Duodenal mucosa (tissue), 2 donors: ENCODE data around the gene MGAT1.

Source experiments
- H3K27ac ChIP-seq: one replicate; pipeline ENCODE4 v1.7.0; 2013; ENCODE audit warnings: low read depth, low read length
- H3K27me3 ChIP-seq, 2 donors: one replicate each; pipeline ENCODE4 v1.7.0; 2013; ENCODE audit warnings: low read length in 2 of 2, control low read depth in 1 of 2; ENCODE audit not compliant: insufficient read depth in 2 of 2, control insufficient read depth in 1 of 2
- H3K36me3 ChIP-seq, 2 donors: one replicate each; pipeline ENCODE4 v1.7.0; 2013; ENCODE audit warnings: low read length in 2 of 2, control low read depth in 1 of 2; ENCODE audit not compliant: insufficient read depth in 2 of 2, control insufficient read depth in 1 of 2
- H3K4me1 ChIP-seq, 2 donors: one replicate each; pipeline ENCODE4 v1.7.0; 2013; ENCODE audit warnings: low read length in 2 of 2, control low read depth in 1 of 2; ENCODE audit not compliant: insufficient read depth in 2 of 2, control insufficient read depth in 1 of 2
- H3K4me3 ChIP-seq, 2 donors: one replicate each; pipeline ENCODE4 v1.7.0; 2013; ENCODE audit warnings: low read length in 2 of 2, low read depth in 1 of 2
- H3K9ac ChIP-seq, 2 donors: one replicate each; pipeline ENCODE4 v1.7.0; 2013; ENCODE audit warnings: low read length in 2 of 2, low read depth in 1 of 2
- H3K9me3 ChIP-seq, 2 donors: one replicate each; pipeline ENCODE4 v1.7.0; 2013; ENCODE audit warnings: low read length in 2 of 2, control low read depth in 1 of 2; ENCODE audit not compliant: control insufficient read depth in 1 of 2

MGAT1 gene

GRCh38 chr5:180815293-180815917 is 12.8 kb upstream of the MGAT1 start:
- no peaks in the 10 kb centered on the region for H3K36me3 ChIP-seq
- H3K9ac ChIP-seq = no peak overlapping the region
- peaks cover 27 to 32% of the 10 kb centered on the region in 2 donors for H3K4me1 ChIP-seq
- H3K4me3 ChIP-seq = peak overlapping the region; percentile 33 to 42
- H3K27me3 ChIP-seq = no peaks in the 10 kb centered on the region
- H3K9me3 ChIP-seq = no peaks in the 10 kb centered on the region
- H3K27ac ChIP-seq = peak overlapping the region; percentile 51

GRCh38 chr5:180813420-180813819 is 10.8 kb upstream of the MGAT1 start:
- Histone ChIP-seq H3K27me3 (no peaks in the 10 kb centered on the region), H3K9ac (peak overlapping the region; percentile 34 to 46), H3K4me1 (peaks cover 29 to 39% of the 10 kb centered on the region in 2 donors), H3K9me3 (no peaks in the 10 kb centered on the region), H3K27ac (peak overlapping the region; percentile 44), H3K4me3 (peak overlapping the region; percentile 8 to 44), H3K36me3 (no peaks in the 10 kb centered on the region)

- Histone ChIP-seq H3K36me3 (peaks cover 0 to 7% of the 10 kb centered on the region in 2 donors), H3K9me3 (no peaks in the 10 kb centered on the region), H3K4me1 (peaks cover 39 to 51% of the 10 kb centered on the region in 2 donors), H3K4me3 (peak overlapping the region; percentile 85 to 90), H3K27me3 (no peaks in the 10 kb centered on the region), H3K9ac (peak overlapping the region; percentile 71 to 95), H3K27ac (peak overlapping the region; percentile 99)
Observed at GRCh38 chr5:180811623-180812124, 9.1 kb upstream of the MGAT1 start.

- H3K36me3 ChIP-seq = peaks cover 0 to 7% of the 10 kb centered on the region in 2 donors
- H3K4me3 ChIP-seq = peak overlapping the region; percentile 85 to 90
- H3K9me3 ChIP-seq = no peaks in the 10 kb centered on the region
- no peaks in the 10 kb centered on the region for H3K27me3 ChIP-seq
- peak overlapping the region; percentile 71 to 95 for H3K9ac ChIP-seq
- H3K4me1 ChIP-seq = peaks cover 42 to 52% of the 10 kb centered on the region in 2 donors
- H3K27ac ChIP-seq = peak overlapping the region; percentile 99
Observed at GRCh38 chr5:180810959-180811622, 8.5 kb upstream of the MGAT1 start.

GRCh38 chr5:180810210-180810958 is 7.8 kb upstream of the MGAT1 start:
- H3K4me3 ChIP-seq = peak overlapping the region; percentile 85 to 90
- H3K27ac ChIP-seq = peak overlapping the region; percentile 99
- H3K4me1 ChIP-seq = peaks cover 43 to 52% of the 10 kb centered on the region in 2 donors
- H3K36me3 ChIP-seq = peaks cover 0 to 7% of the 10 kb centered on the region in 2 donors
- H3K27me3 ChIP-seq = no peaks in the 10 kb centered on the region
- peak overlapping the region; percentile 71 to 95 for H3K9ac ChIP-seq
- no peaks in the 10 kb centered on the region for H3K9me3 ChIP-seq

- peak overlapping the region; percentile 99 for H3K27ac ChIP-seq
- no peaks in the 10 kb centered on the region for H3K27me3 ChIP-seq
- peaks cover 0 to 7% of the 10 kb centered on the region in 2 donors for H3K36me3 ChIP-seq
- H3K4me3 ChIP-seq = peak overlapping the region; percentile 85 to 90
- H3K9me3 ChIP-seq = no peaks in the 10 kb centered on the region
- peak overlapping the region; percentile 71 to 95 for H3K9ac ChIP-seq
- peaks cover 49 to 55% of the 10 kb centered on the region in 2 donors for H3K4me1 ChIP-seq
Observed at GRCh38 chr5:180809403-180810209, 7.0 kb upstream of the MGAT1 start.

GRCh38 chr5:180808461-180809000 is 5.9 kb upstream of the MGAT1 start:
- peak overlapping the region; percentile 58 for H3K9ac ChIP-seq
- H3K27ac ChIP-seq = no peak overlapping the region
- no peaks in the 10 kb centered on the region for H3K9me3 ChIP-seq
- H3K4me3 ChIP-seq = peak overlapping the region; percentile 85 to 90
- H3K36me3 ChIP-seq = peaks cover 0 to 7% of the 10 kb centered on the region in 2 donors
- peaks cover 59 to 66% of the 10 kb centered on the region in 2 donors for H3K4me1 ChIP-seq
- H3K27me3 ChIP-seq = no peaks in the 10 kb centered on the region

GRCh38 chr5:180807654-180808414 is 5.2 kb upstream of the MGAT1 start:
- Histone ChIP-seq H3K27ac (no peak overlapping the region), H3K9ac (peak overlapping the region; percentile 58), H3K9me3 (no peaks in the 10 kb centered on the region), H3K4me3 (peak overlapping the region; percentile 85 to 90), H3K4me1 (peaks cover 59 to 71% of the 10 kb centered on the region in 2 donors), H3K27me3 (no peaks in the 10 kb centered on the region), H3K36me3 (peaks cover 0 to 7% of the 10 kb centered on the region in 2 donors)

GRCh38 chr5:180807046-180807445 is 4.4 kb upstream of the MGAT1 start:
- Histone ChIP-seq H3K9me3 (no peaks in the 10 kb centered on the region), H3K27ac (no peak overlapping the region), H3K27me3 (no peaks in the 10 kb centered on the region), H3K9ac (peak overlapping the region; percentile 44 to 54), H3K36me3 (peaks cover 0 to 7% of the 10 kb centered on the region in 2 donors), H3K4me1 (peaks cover 58 to 71% of the 10 kb centered on the region in 2 donors), H3K4me3 (peak overlapping the region; percentile 85 to 90)
